HFF-Myc (cell line): ENCODE measurements around the gene DHRS1.

Experiments used
- DNase-seq: peaks from one replicate; pipeline ENCODE4 v3.0.0-alpha.2; 2011; ENCODE audit warnings: low read depth; ENCODE audit errors: extremely low read depth
- H3K4me3 ChIP-seq: replicated peaks from 2 replicates; pipeline ENCODE4 v1.5.1; 2011; ENCODE audit warnings: low read depth, mild to moderate bottlenecking, control low read depth, low read length
- TF ChIP-seq, protein P1 (sequence below): IDR thresholded peaks from 2 replicates; pipeline ENCODE4 v1.5.1; 2012; ENCODE audit warnings: mild to moderate bottlenecking, low read depth, low read length, control low read depth; ENCODE audit errors: missing control alignments

Gene DHRS1

GRCh38 chr14:24309538-24310264, 10.1 kb upstream of the DHRS1 start, which contains the start of gene LTB4R2:
Gene LTB4R2, plus strand, starts transcription at chr14:24310140. Its CDS starts 525 bp downstream, at chr14:24310665.
- TF ChIP-seq, protein P1, sequence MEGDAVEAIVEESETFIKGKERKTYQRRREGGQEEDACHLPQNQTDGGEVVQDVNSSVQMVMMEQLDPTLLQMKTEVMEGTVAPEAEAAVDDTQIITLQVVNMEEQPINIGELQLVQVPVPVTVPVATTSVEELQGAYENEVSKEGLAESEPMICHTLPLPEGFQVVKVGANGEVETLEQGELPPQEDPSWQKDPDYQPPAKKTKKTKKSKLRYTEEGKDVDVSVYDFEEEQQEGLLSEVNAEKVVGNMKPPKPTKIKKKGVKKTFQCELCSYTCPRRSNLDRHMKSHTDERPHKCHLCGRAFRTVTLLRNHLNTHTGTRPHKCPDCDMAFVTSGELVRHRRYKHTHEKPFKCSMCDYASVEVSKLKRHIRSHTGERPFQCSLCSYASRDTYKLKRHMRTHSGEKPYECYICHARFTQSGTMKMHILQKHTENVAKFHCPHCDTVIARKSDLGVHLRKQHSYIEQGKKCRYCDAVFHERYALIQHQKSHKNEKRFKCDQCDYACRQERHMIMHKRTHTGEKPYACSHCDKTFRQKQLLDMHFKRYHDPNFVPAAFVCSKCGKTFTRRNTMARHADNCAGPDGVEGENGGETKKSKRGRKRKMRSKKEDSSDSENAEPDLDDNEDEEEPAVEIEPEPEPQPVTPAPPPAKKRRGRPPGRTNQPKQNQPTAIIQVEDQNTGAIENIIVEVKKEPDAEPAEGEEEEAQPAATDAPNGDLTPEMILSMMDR: no peak
- 0 out of 2 replicates have a peak within 1 kb of the TSS, but pooled peaks have one; percentile 3 for H3K4me3 ChIP-seq
- DNase-seq: no peak

DNA sequence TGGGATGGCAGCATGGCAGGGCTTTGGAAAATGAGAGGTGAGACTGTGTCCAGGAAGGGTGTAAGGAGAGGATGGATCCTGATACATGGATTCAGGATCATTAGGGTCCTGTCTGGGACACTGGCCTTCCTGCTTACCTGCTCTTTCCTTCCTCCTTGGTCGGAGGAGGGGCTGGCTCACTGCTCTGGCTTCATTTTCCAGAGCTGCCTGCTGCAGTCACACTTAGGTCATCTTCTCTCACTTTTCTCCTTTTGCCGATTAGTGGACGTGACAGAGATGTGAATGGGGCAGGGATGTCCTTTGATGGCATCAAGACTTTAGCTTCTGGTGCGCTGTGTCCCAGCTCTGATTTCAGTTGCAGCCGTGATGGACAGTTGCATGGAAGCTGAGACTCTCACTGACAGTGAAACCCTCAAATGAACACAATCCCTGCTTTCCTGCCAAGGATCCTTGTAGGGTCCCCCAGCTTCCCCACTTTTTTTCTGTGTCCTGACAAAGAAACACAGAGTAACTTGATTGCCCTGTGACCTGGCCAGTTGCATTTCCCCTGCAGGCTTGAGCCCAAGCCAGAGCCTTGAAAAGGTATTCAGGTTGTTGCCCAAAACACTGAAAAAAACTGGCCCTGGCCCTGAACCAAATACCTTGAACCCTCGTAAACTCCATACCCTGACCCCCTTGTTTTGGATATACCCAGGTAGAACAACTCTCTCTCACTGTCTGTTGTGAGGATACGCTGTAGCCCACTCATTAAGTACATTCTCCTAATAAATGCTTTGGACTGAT, 9.0 kb upstream of the DHRS1 start:
- no peak overlapping the region for H3K4me3 ChIP-seq

DNA sequence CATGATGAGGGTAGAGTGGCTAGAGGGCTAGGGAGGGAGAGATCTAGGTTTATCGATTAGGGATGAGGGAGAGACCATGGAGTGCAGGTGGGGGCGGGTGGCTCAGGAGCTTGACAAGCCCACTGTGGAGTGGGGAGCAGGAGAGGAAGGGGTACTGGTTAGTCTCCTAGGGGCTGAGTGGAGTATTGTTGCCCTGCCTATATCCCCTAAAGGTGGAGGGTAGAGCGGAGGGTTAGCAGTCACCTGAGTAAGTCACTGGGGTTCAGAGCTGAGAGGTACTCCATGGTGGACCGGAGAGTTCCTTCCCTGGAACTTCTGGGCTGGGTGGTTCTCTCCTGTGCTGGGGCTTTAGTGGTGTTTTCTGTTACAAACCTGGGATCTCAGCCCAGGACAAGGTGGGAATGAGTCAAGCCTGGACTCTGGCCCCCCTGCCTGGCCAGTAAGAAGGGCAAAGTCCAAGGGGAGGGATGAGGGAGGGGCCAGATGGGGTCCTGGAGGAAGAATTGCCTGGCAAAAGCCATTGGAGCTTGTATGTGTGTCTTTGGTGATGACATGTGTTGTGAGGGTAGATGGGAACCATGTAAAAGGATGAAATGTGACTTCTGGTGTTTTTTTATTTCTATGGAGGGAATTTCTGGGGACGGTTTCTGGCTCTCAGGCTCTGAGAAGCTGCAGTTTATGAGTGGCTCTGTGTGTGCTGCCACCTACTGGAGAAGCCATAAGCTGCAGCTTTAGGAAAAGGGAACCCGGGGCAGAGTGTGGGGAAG, 8.2 kb upstream of the DHRS1 start, which contains the start of gene CIDEB:
CIDEB (minus strand) TSS at position 403 of the 767 bp plus-strand sequence; CDS start at position 284, 119 bp downstream.
- no peak within 1 kb of the TSS for H3K4me3 ChIP-seq
- DNase-seq: no peak
- TF ChIP-seq, protein P1: peak; percentile 99

More for the DNA sequence above, 9.0 kb upstream of the DHRS1 start:
- DNase-seq: no peak
- TF ChIP-seq, protein P1: no peak

DNA sequence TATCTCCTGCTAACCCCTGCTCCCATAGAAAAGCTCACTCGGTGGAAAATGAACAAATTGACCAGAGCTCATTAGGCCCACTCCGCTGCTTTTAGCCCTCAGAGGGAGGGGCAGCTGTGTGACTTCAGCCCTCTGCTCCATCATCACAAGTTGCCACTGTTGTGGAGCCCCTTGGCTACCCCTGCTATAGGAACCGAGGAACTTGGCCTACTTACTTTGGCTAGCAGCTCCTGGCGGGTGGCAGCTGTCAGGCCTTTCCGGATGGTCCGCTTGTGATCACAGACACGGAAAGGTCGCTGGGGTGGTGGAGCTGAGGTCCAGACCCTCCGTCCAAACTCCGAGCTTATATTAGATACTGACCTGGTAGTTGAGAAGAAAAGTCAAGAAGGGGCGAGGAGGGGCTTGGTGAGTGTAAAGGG, 7.6 kb upstream of the DHRS1 start:
- no peak overlapping the region for H3K4me3 ChIP-seq
- DNase-seq: no peak
- TF ChIP-seq, protein P1: no peak

- no peak for DNase-seq
- TF ChIP-seq, protein P1: no peak
Measured at GRCh38 chr14:24304019-24304387, 4.4 kb upstream of the DHRS1 start.

GRCh38 chr14:24300326-24300980, 873 bp upstream of the DHRS1 start:
- DNase-seq: no peak
- H3K4me3 ChIP-seq: peak overlapping the region; percentile 91
- TF ChIP-seq, protein P1: no peak

More at GRCh38 chr14:24304019-24304387, 4.4 kb upstream of the DHRS1 start:
- H3K4me3 ChIP-seq: no peak overlapping the region
